ENCODE measurements around the gene FAM120B.
"Not testable (repeated sequence)": the region's sequence is repeated elsewhere in the genome, so short reads cannot be mapped to it uniquely, and the experiment has no call there.

Gene FAM120B

DNA sequence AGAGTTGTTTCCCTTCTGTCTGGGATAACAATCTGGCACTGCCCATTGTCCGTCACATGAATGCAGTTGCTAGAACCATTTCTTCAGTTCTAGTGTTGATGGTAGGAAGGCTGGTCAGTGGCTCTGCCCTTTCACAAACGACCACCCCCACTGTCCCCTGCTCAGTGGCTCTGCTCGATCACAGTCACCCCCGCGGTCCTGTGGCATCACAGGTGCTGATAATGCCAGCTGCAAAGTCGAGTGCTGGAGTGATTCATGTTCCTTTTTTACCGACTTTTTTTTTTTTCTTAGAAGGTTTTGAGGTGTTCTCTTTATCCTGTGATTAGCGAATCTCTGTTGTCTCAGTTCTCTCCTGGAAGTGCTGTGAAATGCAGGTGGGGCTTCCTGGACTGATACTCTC is 22.8 kb downstream of the FAM120B start:
- no peaks in the 10 kb centered on the region for H3K9me3 Mint-ChIP-seq
- ATAC-seq = no peak
- H3K36me3 Mint-ChIP-seq (ENCODE audit: low read depth) = peaks cover 50% of the 10 kb centered on the region
- peaks cover 6% of the 10 kb centered on the region for H3K4me1 Mint-ChIP-seq
- no peak for DNase-seq
- H3K27ac Mint-ChIP-seq = no peak overlapping the region
- no peak overlapping the region for H3K4me3 Mint-ChIP-seq
- no peaks in the 10 kb centered on the region for H3K27me3 Mint-ChIP-seq

- not testable (repeated sequence) for DNase-seq, H3K9me3 Mint-ChIP-seq, ATAC-seq, H3K4me3 Mint-ChIP-seq, H3K27me3 Mint-ChIP-seq, H3K27ac Mint-ChIP-seq
- Mint-ChIP-seq H3K4me1 (peaks cover 32% of the 10 kb centered on the region), H3K36me3 (ENCODE audit: low read depth) (peaks cover 61% of the 10 kb centered on the region)
These were observed 28.6 kb downstream of the FAM120B start for GRCh38 chr6:170335199-170335598.

DNA sequence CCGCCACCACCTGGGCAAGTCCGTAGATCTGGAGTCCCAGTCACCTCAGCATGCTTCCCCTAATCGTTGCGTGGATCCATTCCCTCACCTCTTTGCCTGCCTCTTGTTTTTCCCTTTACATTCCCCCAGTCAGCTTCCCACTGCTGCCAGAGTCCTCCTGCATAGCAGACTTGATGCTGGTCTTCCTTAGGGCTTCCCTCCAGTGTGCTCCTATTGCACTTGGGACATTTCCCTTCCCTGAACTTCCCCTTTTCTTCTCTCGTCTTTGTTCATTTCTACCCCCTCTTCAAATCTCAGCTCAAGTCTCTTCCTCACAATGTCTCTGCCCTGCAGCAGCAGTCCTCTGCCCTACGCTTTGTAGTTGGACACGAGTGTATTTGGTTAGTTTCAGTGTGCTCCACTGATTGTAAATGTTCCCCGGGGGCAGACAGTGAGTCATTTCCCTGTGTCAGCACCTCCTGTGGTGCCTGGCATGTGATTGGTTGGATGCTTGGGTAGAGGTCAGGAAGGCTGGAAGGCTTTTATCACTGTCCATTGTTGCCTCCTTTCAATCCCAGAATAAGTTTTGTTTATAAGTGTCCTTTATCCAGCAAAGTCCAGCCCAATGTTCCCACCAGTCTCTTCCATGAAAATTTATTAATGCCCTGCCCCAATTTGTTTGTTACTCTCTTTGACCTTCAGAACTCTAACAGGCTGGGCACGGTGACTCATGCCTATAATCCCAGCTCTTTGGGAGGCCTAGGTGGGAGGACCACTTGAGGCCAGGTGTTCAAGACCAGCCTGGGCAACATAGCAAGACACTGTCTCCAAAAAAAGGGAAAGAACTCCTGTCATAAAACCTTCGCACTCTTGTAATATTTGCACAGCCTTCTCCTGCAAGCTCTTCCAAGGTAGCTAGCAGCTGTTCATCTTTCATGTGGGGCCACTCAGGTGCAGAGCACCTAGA is 38.3 kb downstream of the FAM120B start:
- no peaks in the 10 kb centered on the region for H3K27me3 Mint-ChIP-seq
- peak; percentile 74 for ATAC-seq

DNA sequence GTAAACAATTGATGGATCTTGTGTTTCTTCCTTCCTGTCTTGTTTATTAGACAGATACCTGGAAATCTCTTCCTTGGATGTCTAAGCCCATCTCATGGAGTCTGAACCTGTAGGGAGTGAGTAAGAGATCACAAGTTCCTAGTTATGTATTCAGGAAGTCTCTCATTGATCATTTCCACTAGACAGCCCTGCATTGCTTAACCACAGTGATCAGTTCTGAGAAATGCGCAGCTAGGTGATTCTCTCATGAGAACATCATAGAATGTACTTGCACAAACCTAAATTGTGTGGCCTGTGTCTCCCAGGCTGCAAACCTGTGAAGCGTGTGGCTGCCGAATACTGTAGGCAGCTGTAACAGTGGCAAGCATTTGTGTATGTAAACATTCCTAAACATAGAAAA is 39.1 kb downstream of the FAM120B start:
- Mint-ChIP-seq H3K4me3 (no peak overlapping the region), H3K27ac (no peak overlapping the region), H3K27me3 (no peaks in the 10 kb centered on the region), H3K36me3 (ENCODE audit: low read depth) (peaks cover 39% of the 10 kb centered on the region), H3K4me1 (peaks cover 28% of the 10 kb centered on the region), H3K9me3 (peaks cover 3% of the 10 kb centered on the region)
- DNase-seq (no peak), ATAC-seq (no peak)

More for the DNA sequence above, 38.3 kb downstream of the FAM120B start:
- Mint-ChIP-seq H3K9me3 (peaks cover 3% of the 10 kb centered on the region), H3K4me3 (no peak overlapping the region), H3K36me3 (ENCODE audit: low read depth) (peaks cover 33% of the 10 kb centered on the region), H3K4me1 (peaks cover 32% of the 10 kb centered on the region), H3K27ac (peak overlapping the region; percentile 64)
- peak; percentile 14 for DNase-seq

DNA sequence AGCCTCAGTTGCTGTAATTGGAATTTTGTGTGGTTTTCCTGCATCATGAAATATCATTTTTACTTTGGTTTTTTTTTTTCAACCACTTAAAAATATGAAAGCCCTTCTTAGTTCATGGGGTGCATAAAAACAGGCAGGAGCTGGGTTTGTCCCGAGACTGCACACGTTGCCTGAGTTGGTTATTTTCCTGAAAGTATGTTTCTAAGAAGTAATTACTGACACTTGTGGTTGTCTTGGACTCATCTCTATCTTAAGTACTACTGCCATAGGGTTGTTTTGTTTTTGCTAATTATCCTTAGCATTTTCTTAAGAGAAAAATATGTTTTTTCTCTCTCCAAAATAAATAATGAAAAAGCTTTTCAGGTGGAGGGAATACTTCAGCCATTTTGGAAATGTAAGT is 40.1 kb downstream of the FAM120B start:
- H3K36me3 Mint-ChIP-seq (ENCODE audit: low read depth) = peaks cover 49% of the 10 kb centered on the region
- no peak overlapping the region for H3K27ac Mint-ChIP-seq
- DNase-seq (no peak), ATAC-seq (no peak)
- H3K4me1 Mint-ChIP-seq = peaks cover 28% of the 10 kb centered on the region
- H3K27me3 Mint-ChIP-seq = no peaks in the 10 kb centered on the region
- H3K9me3 Mint-ChIP-seq = peaks cover 10% of the 10 kb centered on the region
- no peak overlapping the region for H3K4me3 Mint-ChIP-seq

- no peak overlapping the region for H3K4me3 Mint-ChIP-seq
- ATAC-seq (peak; percentile 69), DNase-seq (no peak)
- H3K36me3 Mint-ChIP-seq (ENCODE audit: low read depth) = peaks cover 52% of the 10 kb centered on the region
- H3K4me1 Mint-ChIP-seq = peaks cover 28% of the 10 kb centered on the region
- H3K27me3 Mint-ChIP-seq = no peaks in the 10 kb centered on the region
- no peak overlapping the region for H3K27ac Mint-ChIP-seq
- peaks cover 15% of the 10 kb centered on the region for H3K9me3 Mint-ChIP-seq
These were observed 40.5 kb downstream of the FAM120B start for GRCh38 chr6:170347091-170347490.

- no peak overlapping the region for H3K4me3 Mint-ChIP-seq
- no peak for DNase-seq
- H3K9me3 Mint-ChIP-seq = peaks cover 20% of the 10 kb centered on the region
- peaks cover 55% of the 10 kb centered on the region for H3K36me3 Mint-ChIP-seq (ENCODE audit: low read depth)
- no peak overlapping the region for H3K27ac Mint-ChIP-seq
- peaks cover 28% of the 10 kb centered on the region for H3K4me1 Mint-ChIP-seq
- ATAC-seq = no peak
- no peaks in the 10 kb centered on the region for H3K27me3 Mint-ChIP-seq
These were observed 41.4 kb downstream of the FAM120B start for GRCh38 chr6:170347975-170348374.

DNA sequence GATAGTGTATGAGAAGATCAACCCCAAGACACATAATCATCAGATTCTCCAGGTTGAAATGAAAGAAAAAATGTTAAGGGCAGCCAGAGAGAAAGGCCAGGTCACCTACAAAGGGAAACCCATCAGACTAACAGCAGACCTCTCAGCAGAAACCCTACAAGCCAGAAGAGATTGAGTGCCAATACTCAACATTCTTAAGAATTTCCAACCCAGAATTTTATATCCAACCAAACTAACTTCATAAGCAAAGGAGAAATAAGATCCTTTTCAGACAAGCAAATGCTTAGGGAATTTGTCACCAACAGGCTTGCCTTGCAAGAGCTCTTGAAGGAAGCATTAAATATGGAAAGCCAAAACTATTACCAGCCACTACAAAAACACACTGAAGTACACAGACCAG is 44.9 kb downstream of the FAM120B start:
- not testable (repeated sequence) for ATAC-seq, H3K4me3 Mint-ChIP-seq, H3K4me1 Mint-ChIP-seq, H3K27ac Mint-ChIP-seq, H3K27me3 Mint-ChIP-seq, DNase-seq
- peaks cover 54% of the 10 kb centered on the region for H3K36me3 Mint-ChIP-seq (ENCODE audit: low read depth)
- H3K9me3 Mint-ChIP-seq = peaks cover 26% of the 10 kb centered on the region

DNA sequence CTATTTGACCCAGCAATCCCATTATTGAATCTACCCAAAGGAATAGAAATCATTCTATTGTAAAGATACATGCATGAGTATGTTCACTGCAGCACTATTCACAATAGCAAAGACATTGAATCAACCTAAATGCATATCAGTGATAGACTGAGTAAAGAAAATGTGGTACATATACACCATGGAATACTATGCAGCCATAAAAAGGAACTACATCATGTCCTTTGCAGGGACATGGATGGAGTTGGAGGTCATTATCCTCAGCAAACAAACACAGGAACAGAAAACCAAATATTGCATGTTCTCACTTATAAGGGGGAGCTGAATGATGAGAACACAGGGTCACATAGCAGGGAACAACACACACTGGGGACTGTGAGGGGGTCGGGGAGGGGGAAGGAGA is 48.6 kb downstream of the FAM120B start:
- Mint-ChIP-seq H3K36me3 (ENCODE audit: low read depth) (peaks cover 45% of the 10 kb centered on the region), H3K9me3 (peaks cover 23% of the 10 kb centered on the region)
- not testable (repeated sequence) for H3K27ac Mint-ChIP-seq, H3K27me3 Mint-ChIP-seq, H3K4me3 Mint-ChIP-seq, H3K4me1 Mint-ChIP-seq, DNase-seq, ATAC-seq

GRCh38 chr6:170355661-170356060 is 49.1 kb downstream of the FAM120B start:
- no peak overlapping the region for H3K4me3 Mint-ChIP-seq
- DNase-seq (no peak), ATAC-seq (no peak)
- peaks cover 23% of the 10 kb centered on the region for H3K9me3 Mint-ChIP-seq
- H3K36me3 Mint-ChIP-seq (ENCODE audit: low read depth) = peaks cover 43% of the 10 kb centered on the region
- no peaks in the 10 kb centered on the region for H3K4me1 Mint-ChIP-seq
- no peak overlapping the region for H3K27ac Mint-ChIP-seq
- H3K27me3 Mint-ChIP-seq = no peaks in the 10 kb centered on the region

- Mint-ChIP-seq H3K27me3 (no peaks in the 10 kb centered on the region), H3K4me1 (no peaks in the 10 kb centered on the region), H3K27ac (no peak overlapping the region), H3K36me3 (ENCODE audit: low read depth) (peaks cover 26% of the 10 kb centered on the region), H3K4me3 (no peak overlapping the region), H3K9me3 (peaks cover 6% of the 10 kb centered on the region)
- DNase-seq = no peak
- no peak for ATAC-seq
These were observed 51.3 kb downstream of the FAM120B start for GRCh38 chr6:170357812-170358211.

DNA sequence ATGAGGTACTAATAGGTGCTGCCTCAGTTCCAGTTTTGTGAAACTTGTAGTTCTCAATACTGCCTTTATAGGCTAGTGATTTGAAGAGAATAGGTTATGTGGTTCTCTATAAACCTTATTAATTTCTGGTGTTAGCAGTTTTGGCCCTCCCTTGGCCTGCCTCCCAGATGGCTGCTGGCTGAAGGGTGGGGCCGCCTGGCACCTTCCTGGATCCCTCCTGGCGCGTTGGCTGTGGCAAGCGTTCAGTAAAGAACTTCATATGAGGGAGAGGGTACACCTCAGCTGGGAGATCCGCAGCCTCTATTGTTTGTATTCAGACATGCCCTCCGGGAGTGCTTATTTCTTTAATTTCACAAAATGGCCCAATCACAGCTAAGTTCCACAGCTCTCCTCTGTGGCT is 51.9 kb downstream of the FAM120B start:
- Mint-ChIP-seq H3K36me3 (ENCODE audit: low read depth) (peaks cover 26% of the 10 kb centered on the region), H3K4me1 (no peaks in the 10 kb centered on the region), H3K4me3 (no peak overlapping the region), H3K27ac (no peak overlapping the region), H3K9me3 (peaks cover 6% of the 10 kb centered on the region), H3K27me3 (no peaks in the 10 kb centered on the region)
- ATAC-seq (no peak), DNase-seq (no peak)

DNA sequence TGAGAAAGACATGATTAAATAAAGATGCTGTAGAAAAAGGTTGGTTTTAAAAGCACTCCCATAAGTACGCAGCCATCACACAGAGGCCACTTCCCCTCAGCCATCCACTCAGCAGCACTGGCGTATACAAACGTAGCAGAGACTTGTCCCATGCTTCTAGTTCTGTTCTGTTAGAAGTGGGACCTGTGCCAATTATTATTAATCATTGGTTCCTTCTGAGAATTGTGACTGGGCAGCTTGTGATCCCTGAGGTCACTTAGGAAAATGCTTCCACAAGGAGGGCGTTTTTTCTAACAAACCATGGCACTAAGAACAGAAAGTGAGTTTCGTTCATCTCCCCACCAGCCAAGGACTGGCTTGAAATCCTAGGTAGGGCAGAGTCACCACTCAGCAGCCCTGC is 53.9 kb downstream of the FAM120B start:
- DNase-seq (no peak), ATAC-seq (no peak)
- no peaks in the 10 kb centered on the region for H3K4me1 Mint-ChIP-seq
- no peaks in the 10 kb centered on the region for H3K9me3 Mint-ChIP-seq
- no peak overlapping the region for H3K4me3 Mint-ChIP-seq
- H3K27me3 Mint-ChIP-seq = no peaks in the 10 kb centered on the region
- H3K36me3 Mint-ChIP-seq (ENCODE audit: low read depth) = peaks cover 19% of the 10 kb centered on the region
- no peak overlapping the region for H3K27ac Mint-ChIP-seq

DNA sequence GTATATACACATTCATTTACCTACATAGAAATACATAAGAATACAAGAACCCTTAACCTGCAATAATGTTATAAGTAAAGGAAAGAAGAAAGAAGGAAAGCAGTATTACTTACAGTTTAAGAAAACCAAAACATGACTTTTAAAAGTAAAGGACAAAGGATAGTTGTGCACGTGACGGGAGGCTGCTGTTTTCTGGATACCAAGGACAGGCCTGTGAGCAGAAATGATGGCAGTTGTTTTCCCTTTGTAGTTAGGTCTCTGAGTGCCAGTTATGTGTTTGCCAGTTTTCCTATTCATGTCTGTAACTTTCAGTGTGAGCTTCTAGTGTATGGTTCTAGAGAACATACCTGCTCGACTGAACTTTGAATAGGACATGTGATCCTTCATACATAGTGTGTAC is 54.8 kb downstream of the FAM120B start:
- Mint-ChIP-seq H3K27ac (no peak overlapping the region), H3K36me3 (ENCODE audit: low read depth) (peaks cover 19% of the 10 kb centered on the region), H3K9me3 (no peaks in the 10 kb centered on the region), H3K4me3 (no peak overlapping the region), H3K27me3 (no peaks in the 10 kb centered on the region), H3K4me1 (no peaks in the 10 kb centered on the region)
- DNase-seq = no peak
- ATAC-seq = no peak

DNA sequence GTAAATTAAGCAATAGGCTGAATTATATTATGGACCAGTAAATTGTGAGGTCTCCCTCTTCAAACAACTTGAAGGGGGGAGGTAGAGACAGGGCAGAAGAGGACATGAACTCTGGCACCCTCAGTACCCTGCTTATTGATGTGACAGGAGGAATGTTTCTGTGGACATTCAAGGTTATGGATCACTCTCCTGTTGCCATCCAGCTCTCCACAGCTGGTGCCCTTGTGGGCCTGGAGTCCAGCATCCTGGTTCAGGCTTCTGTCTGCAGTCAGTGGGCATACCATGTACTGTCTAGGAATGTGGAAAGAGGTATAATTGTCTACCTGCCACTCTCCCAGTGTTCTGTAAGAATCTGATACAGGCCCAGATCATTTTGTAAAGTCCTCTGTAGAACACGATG is 55.6 kb downstream of the FAM120B start:
- DNase-seq = no peak
- Mint-ChIP-seq H3K4me1 (no peaks in the 10 kb centered on the region), H3K27ac (no peak overlapping the region), H3K9me3 (no peaks in the 10 kb centered on the region), H3K4me3 (no peak overlapping the region), H3K27me3 (no peaks in the 10 kb centered on the region), H3K36me3 (ENCODE audit: low read depth) (peaks cover 19% of the 10 kb centered on the region)
- ATAC-seq = no peak

All from activated naive CD8-positive, alpha-beta T cell treated with anti-CD3 and anti-CD28 coated beads, Interleukin-2, amount 50 U/mL, for 24 hours (primary cell).